KOPT-K1 (cell line): ENCODE results near the gene CLIP3.
"Not testable (repeated sequence)": the region's sequence is repeated elsewhere in the genome, so short reads cannot be mapped to it uniquely, and the experiment has no call there.

Experiments
- H3K27ac ChIP-seq: fragments of 200-600 bp; sonication (generic); 2 replicates; pipeline ENCODE4 v1.5.1; 2016; ENCODE audit warnings: antibody characterized with exemption, mild to moderate bottlenecking, low read depth, low read length; ENCODE audit not compliant: poor library complexity, severe bottlenecking
- H3K36me3 ChIP-seq: fragments of 200-600 bp; sonication (generic); 2 replicates; pipeline ENCODE4 v1.5.1; 2017; ENCODE audit warnings: antibody characterized with exemption, mild to moderate bottlenecking, low read length, moderate library complexity; ENCODE audit not compliant: insufficient read depth
- H3K9me3 ChIP-seq: fragments of 200-600 bp; sonication (generic); 2 replicates; pipeline ENCODE4 v1.5.1; 2017; ENCODE audit warnings: antibody characterized with exemption, low read length, mild to moderate bottlenecking; ENCODE audit not compliant: insufficient read depth, poor library complexity, severe bottlenecking

CLIP3 gene

GRCh38 chr19:35986111-35986510 lies 46.6 kb downstream of the CLIP3 start:
- H3K36me3 ChIP-seq = no peaks in the 10 kb centered on the region
- peaks cover 11% of the 10 kb centered on the region for H3K9me3 ChIP-seq
- H3K27ac ChIP-seq = no peak overlapping the region

- Histone ChIP-seq H3K36me3 (no peaks in the 10 kb centered on the region), H3K9me3 (no peaks in the 10 kb centered on the region), H3K27ac (no peak overlapping the region)
Observed at GRCh38 chr19:35983177-35983576, 49.5 kb downstream of the CLIP3 start.

- H3K27ac ChIP-seq, H3K9me3 ChIP-seq, H3K36me3 ChIP-seq: not testable (repeated sequence)
Observed at GRCh38 chr19:35980997-35981396, 51.7 kb downstream of the CLIP3 start.

- Histone ChIP-seq H3K9me3 (no peaks in the 10 kb centered on the region), H3K27ac (no peak overlapping the region), H3K36me3 (no peaks in the 10 kb centered on the region)
Observed at GRCh38 chr19:35978832-35979365, 53.8 kb downstream of the CLIP3 start.

GRCh38 chr19:35978271-35978670 lies 54.4 kb downstream of the CLIP3 start:
- Histone ChIP-seq H3K36me3 (no peaks in the 10 kb centered on the region), H3K9me3 (no peaks in the 10 kb centered on the region), H3K27ac (no peak overlapping the region)

GRCh38 chr19:35977446-35978222 lies 55.0 kb downstream of the CLIP3 start:
- no peak overlapping the region for H3K27ac ChIP-seq
- no peaks in the 10 kb centered on the region for H3K36me3 ChIP-seq
- H3K9me3 ChIP-seq = no peaks in the 10 kb centered on the region

GRCh38 chr19:35975608-35976214 lies 57.0 kb downstream of the CLIP3 start:
- Histone ChIP-seq H3K27ac (no peak overlapping the region), H3K9me3 (no peaks in the 10 kb centered on the region), H3K36me3 (no peaks in the 10 kb centered on the region)

- H3K9me3 ChIP-seq = no peaks in the 10 kb centered on the region
- no peak overlapping the region for H3K27ac ChIP-seq
- H3K36me3 ChIP-seq = no peaks in the 10 kb centered on the region
Observed at GRCh38 chr19:35973487-35973886, 59.2 kb downstream of the CLIP3 start.

GRCh38 chr19:35966771-35967170 lies 65.9 kb downstream of the CLIP3 start:
- H3K27ac ChIP-seq = no peak overlapping the region
- H3K9me3 ChIP-seq = no peaks in the 10 kb centered on the region
- H3K36me3 ChIP-seq = no peaks in the 10 kb centered on the region
